PFSK-1 (cell line): ENCODE data around the gene SORCS3.

ENCODE experiments used
- FOXP2 ChIP-seq: optimal IDR thresholded peaks from 2 replicates; pipeline ENCODE3; 2011; ENCODE audit warnings: borderline replicate concordance, control low read depth, inconsistent platforms; ENCODE audit not compliant: insufficient read depth; ENCODE audit errors: extremely low read length, extremely low read depth
- POLR2AphosphoS5 ChIP-seq: IDR thresholded peaks from 2 replicates; pipeline ENCODE4 v1.6.1; 2012; ENCODE audit warnings: low read depth, mild to moderate bottlenecking, control low read depth, low read length, moderate library complexity
- SIN3A ChIP-seq: IDR thresholded peaks from 2 replicates; pipeline ENCODE4 v1.6.1; 2012; ENCODE audit warnings: mild to moderate bottlenecking, low read length, moderate library complexity, borderline replicate concordance; ENCODE audit not compliant: insufficient read depth
- TAF1 ChIP-seq: IDR thresholded peaks from 2 replicates; pipeline ENCODE4 v1.6.1; 2012; ENCODE audit warnings: low read length, control low read depth, borderline replicate concordance; ENCODE audit not compliant: insufficient read depth
- TF ChIP-seq, protein P1 (sequence below), 2 experiments: IDR thresholded peaks; 2 replicates each; pipeline versions ENCODE4 v1.6.1 to v1.8.0; 2011 to 2012; ENCODE audit warnings: low read depth in 2 of 2, low read length in 2 of 2, control low read depth in 1 of 2, inconsistent platforms in 1 of 2, mild to moderate bottlenecking in 1 of 2, moderate library complexity in 1 of 2; ENCODE audit not compliant: insufficient read depth in 1 of 2

DNA sequence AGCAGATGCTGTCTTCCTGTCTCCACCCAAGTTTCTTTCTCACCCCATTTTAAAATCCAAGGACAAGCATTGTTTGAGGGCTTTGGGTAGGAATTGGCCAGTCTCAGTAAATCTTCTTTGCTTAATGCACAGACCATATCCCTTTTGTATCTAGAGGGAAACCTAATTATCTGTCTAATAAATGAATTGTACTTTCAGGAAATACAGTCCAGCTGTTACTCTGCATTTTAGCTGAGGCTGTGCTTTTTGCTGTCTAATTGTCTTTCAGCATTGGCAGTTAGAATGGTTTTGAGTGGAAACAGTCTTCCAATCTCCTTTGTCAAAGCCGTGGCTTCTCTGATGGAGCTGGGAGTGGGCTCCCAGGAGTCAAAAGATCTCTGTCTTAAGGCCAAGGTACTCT, 388.2 kb downstream of the SORCS3 start:
- TF ChIP-seq, protein P1, sequence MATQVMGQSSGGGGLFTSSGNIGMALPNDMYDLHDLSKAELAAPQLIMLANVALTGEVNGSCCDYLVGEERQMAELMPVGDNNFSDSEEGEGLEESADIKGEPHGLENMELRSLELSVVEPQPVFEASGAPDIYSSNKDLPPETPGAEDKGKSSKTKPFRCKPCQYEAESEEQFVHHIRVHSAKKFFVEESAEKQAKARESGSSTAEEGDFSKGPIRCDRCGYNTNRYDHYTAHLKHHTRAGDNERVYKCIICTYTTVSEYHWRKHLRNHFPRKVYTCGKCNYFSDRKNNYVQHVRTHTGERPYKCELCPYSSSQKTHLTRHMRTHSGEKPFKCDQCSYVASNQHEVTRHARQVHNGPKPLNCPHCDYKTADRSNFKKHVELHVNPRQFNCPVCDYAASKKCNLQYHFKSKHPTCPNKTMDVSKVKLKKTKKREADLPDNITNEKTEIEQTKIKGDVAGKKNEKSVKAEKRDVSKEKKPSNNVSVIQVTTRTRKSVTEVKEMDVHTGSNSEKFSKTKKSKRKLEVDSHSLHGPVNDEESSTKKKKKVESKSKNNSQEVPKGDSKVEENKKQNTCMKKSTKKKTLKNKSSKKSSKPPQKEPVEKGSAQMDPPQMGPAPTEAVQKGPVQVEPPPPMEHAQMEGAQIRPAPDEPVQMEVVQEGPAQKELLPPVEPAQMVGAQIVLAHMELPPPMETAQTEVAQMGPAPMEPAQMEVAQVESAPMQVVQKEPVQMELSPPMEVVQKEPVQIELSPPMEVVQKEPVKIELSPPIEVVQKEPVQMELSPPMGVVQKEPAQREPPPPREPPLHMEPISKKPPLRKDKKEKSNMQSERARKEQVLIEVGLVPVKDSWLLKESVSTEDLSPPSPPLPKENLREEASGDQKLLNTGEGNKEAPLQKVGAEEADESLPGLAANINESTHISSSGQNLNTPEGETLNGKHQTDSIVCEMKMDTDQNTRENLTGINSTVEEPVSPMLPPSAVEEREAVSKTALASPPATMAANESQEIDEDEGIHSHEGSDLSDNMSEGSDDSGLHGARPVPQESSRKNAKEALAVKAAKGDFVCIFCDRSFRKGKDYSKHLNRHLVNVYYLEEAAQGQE (IDR thresholded peaks at IDR 0.05; ENCODE audit: insufficient read depth in 1 of 2, low read depth in 2 of 2, low read length in 2 of 2) = no peak
- no peak for TF ChIP-seq SIN3A
- TF ChIP-seq POLR2AphosphoS5 = no peak
- TF ChIP-seq TAF1 = no peak
- TF ChIP-seq FOXP2 = no peak
